ENCODE results near the gene TMEM17. TPM values are rescaled to one million over a fixed set of nuclear protein-coding genes. Genes with fewer than 3 reads are reported as not detected.

The TMEM17 gene
- total RNA-seq, 4 donors from 2014 or later: 0.22 to 3.4 (median 2.0) TPM

- TF ChIP-seq POLR2AphosphoS5 (IDR thresholded peaks at IDR 0.05): no peak
- no peak for TF ChIP-seq POLR2A (IDR thresholded peaks at IDR 0.05)
- TF ChIP-seq CTCF (IDR thresholded peaks at IDR 0.05): no peak
- TF ChIP-seq EP300 (IDR thresholded peaks at IDR 0.05): no peak
- Histone ChIP-seq H3K27ac (no peak overlapping the region), H3K4me3 (no peak overlapping the region), H3K4me1 (peaks cover 0 to 45% (median 22%) of the 10 kb centered on the region in 3 donors), H3K36me3 (no peaks in the 10 kb centered on the region), H3K27me3 (no peaks in the 10 kb centered on the region), H3K9me3 (no peaks in the 10 kb centered on the region)
- 85 to 86% methylated on average over 3 of the region's 3 CpGs for WGBS, 2 donors (ENCODE audit: low coverage in 1 of 2)
- no peak for ATAC-seq
Observed at GRCh38 chr2:62479917-62480316, 26.1 kb downstream of the TMEM17 start.

GRCh38 chr2:62478093-62478580 lies 27.9 kb downstream of the TMEM17 start:
- ATAC-seq: peak; percentile 79
- Histone ChIP-seq H3K27me3 (no peaks in the 10 kb centered on the region), H3K36me3 (no peaks in the 10 kb centered on the region), H3K9me3 (no peaks in the 10 kb centered on the region), H3K4me1 (peaks cover 0 to 62% (median 32%) of the 10 kb centered on the region in 3 donors), H3K4me3 (no peak overlapping the region), H3K27ac (peak overlapping the region in 3 of 4 donors; percentile 49 to 80 (median 59))
- WGBS, 2 donors (ENCODE audit: low coverage in 1 of 2): 32% methylated on average over 3 of the region's 3 CpGs; no CpG with 5 or more reads in 1 of the 2 donors
- TF ChIP-seq POLR2AphosphoS5 (IDR thresholded peaks at IDR 0.05): no peak
- no peak for TF ChIP-seq POLR2A (IDR thresholded peaks at IDR 0.05)
- TF ChIP-seq CTCF (IDR thresholded peaks at IDR 0.05): no peak
- no peak for TF ChIP-seq EP300 (IDR thresholded peaks at IDR 0.05)

GRCh38 chr2:62477573-62477972 lies 28.4 kb downstream of the TMEM17 start:
- WGBS, 2 donors (ENCODE audit: low coverage in 1 of 2): 92 to 100% methylated on average over 2 to 3 of the region's 4 CpGs
- no peaks in the 10 kb centered on the region for H3K9me3 ChIP-seq
- H3K27ac ChIP-seq: peak overlapping the region in 3 of 4 donors; percentile 49 to 80 (median 59)
- no peaks in the 10 kb centered on the region for H3K36me3 ChIP-seq
- no peak overlapping the region for H3K4me3 ChIP-seq
- no peak for ATAC-seq
- no peak for TF ChIP-seq POLR2AphosphoS5 (IDR thresholded peaks at IDR 0.05)
- TF ChIP-seq EP300 (IDR thresholded peaks at IDR 0.05): no peak
- TF ChIP-seq POLR2A (IDR thresholded peaks at IDR 0.05): no peak
- TF ChIP-seq CTCF (IDR thresholded peaks at IDR 0.05): no peak
- H3K4me1 ChIP-seq: peaks cover 0 to 68% (median 36%) of the 10 kb centered on the region in 3 donors
- H3K27me3 ChIP-seq: no peaks in the 10 kb centered on the region

- Histone ChIP-seq H3K4me1 (peaks cover 0 to 89% (median 37%) of the 10 kb centered on the region in 3 donors), H3K27me3 (no peaks in the 10 kb centered on the region), H3K27ac (peak overlapping the region; percentile 19 to 80 (median 74)), H3K4me3 (peak overlapping the region in 1 of 2 donors; percentile 36), H3K36me3 (no peaks in the 10 kb centered on the region), H3K9me3 (no peaks in the 10 kb centered on the region)
- peak; percentile 29 for ATAC-seq
- TF ChIP-seq POLR2A (IDR thresholded peaks at IDR 0.05) (no peak), POLR2AphosphoS5 (IDR thresholded peaks at IDR 0.05) (peak; percentile 67), CTCF (IDR thresholded peaks at IDR 0.05) (no peak)
- WGBS, 2 donors (ENCODE audit: low coverage in 1 of 2): 20 to 33% methylated on average over 1 to 4 of the region's 21 CpGs
Observed at GRCh38 chr2:62475172-62476011, 30.6 kb downstream of the TMEM17 start.

Data from gastroesophageal sphincter (tissue), 4 donors.